Kidney (tissue), 14 donors: Measurements from ENCODE around the gene ARHGEF28. TPM values are rescaled to one million over a fixed set of nuclear protein-coding genes. Genes with fewer than 3 reads are reported as not detected.

Experiments used
- DNase-seq, 5 donors: peaks; one replicate each; pipeline ENCODE4 v3.0.0-alpha.2; 2013 to 2020
- FAIRE-seq: peaks from 2 replicates; lab custom pipeline; 2012; peaks lifted over from hg19 to GRCh38; lab: Jason Lieb, UNC
- H3K27ac ChIP-seq, 2 donors: one replicate each; pipeline ENCODE4 v1.7.0; 2013; ENCODE audit warnings: low read depth in 2 of 2, low read length in 2 of 2, inconsistent platforms in 1 of 2
- H3K27me3 ChIP-seq: one replicate; pipeline ENCODE4 v1.7.1; 2013; ENCODE audit warnings: low read length, inconsistent platforms; ENCODE audit not compliant: control insufficient read depth, insufficient read depth
- H3K36me3 ChIP-seq, 3 donors: one replicate each; pipeline versions ENCODE4 v1.7.0 to v1.7.1; 2013; ENCODE audit warnings: low read length in 3 of 3, control low read depth in 1 of 3, inconsistent platforms in 1 of 3; ENCODE audit not compliant: insufficient read depth in 3 of 3, control insufficient read depth in 2 of 3
- H3K4me1 ChIP-seq, 3 donors: one replicate each; pipeline versions ENCODE4 v1.7.0 to v1.7.1; 2013; ENCODE audit warnings: low read length in 3 of 3, inconsistent platforms in 1 of 3, low read depth in 1 of 3; ENCODE audit not compliant: control insufficient read depth in 2 of 3, insufficient read depth in 2 of 3
- H3K4me3 ChIP-seq, 3 donors: one replicate each; pipeline versions ENCODE4 v1.7.0 to v1.8.1; 2013; ENCODE audit warnings: low read length in 3 of 3, control low read depth in 1 of 3, inconsistent platforms in 1 of 3
- H3K9ac ChIP-seq, 3 donors: one replicate each; pipeline versions ENCODE4 v1.7.0 to v1.7.1; 2013; ENCODE audit warnings: low read length in 3 of 3, control low read depth in 1 of 3, inconsistent platforms in 1 of 3
- H3K9me3 ChIP-seq, 3 donors: one replicate each; pipeline versions ENCODE4 v1.7.0 to v1.7.1; 2013; ENCODE audit warnings: low read length in 3 of 3, control low read depth in 1 of 3, inconsistent platforms in 1 of 3; ENCODE audit not compliant: control insufficient read depth in 2 of 3, insufficient read depth in 1 of 3
- intact Hi-C: fragments of 100-400 bp; cut with DNase I; formaldehyde crosslinking; loops from one replicate; pipeline ENCODE4 v1.11.1; 2022
- polyA plus RNA-seq: library from polyadenylated mRNA; stranded (reverse); fragments of 350-450 nt; fragmentation: Illumina TruSeq; extraction: RNeasy Lipid Tissue Mini Kit (QIAGEN cat#74804); gene quantifications from one replicate; pipeline ENCODE4 v1.2.3, GENCODE V29; 2014; ENCODE audit warnings: low read depth, low replicate concordance; ENCODE audit not compliant: insufficient read depth
- total RNA-seq: library from RNA; stranded (reverse); fragmentation: NEBNext Ultra II Directional; extraction: Animal tissue kit (Norgen Biotek cat#: 25700); gene quantifications from one replicate; pipeline ENCODE4 v1.2.1, GENCODE V29; 2021
- TF ChIP-seq, protein P1 (sequence below): IDR thresholded peaks from 3 replicates; pipeline ENCODE4 v1.5.1; 2012; ENCODE audit warnings: mild to moderate bottlenecking, moderate library complexity, borderline replicate concordance; ENCODE audit not compliant: insufficient read depth; ENCODE audit errors: extremely low read depth
- donor health status: control.
- donor health status: control.
- donor health status: control.
- donor health status: control.
- donor health status: control.
- donor health status: DM: yes; HTN: yes; CAD: no.
- donor health status: Normal renal cell carcinoma (clear cell type).

Gene ARHGEF28
- total and polyA plus RNA-seq, 2 donors from 2014 or later = 21.9 to 66.3 TPM

DNA sequence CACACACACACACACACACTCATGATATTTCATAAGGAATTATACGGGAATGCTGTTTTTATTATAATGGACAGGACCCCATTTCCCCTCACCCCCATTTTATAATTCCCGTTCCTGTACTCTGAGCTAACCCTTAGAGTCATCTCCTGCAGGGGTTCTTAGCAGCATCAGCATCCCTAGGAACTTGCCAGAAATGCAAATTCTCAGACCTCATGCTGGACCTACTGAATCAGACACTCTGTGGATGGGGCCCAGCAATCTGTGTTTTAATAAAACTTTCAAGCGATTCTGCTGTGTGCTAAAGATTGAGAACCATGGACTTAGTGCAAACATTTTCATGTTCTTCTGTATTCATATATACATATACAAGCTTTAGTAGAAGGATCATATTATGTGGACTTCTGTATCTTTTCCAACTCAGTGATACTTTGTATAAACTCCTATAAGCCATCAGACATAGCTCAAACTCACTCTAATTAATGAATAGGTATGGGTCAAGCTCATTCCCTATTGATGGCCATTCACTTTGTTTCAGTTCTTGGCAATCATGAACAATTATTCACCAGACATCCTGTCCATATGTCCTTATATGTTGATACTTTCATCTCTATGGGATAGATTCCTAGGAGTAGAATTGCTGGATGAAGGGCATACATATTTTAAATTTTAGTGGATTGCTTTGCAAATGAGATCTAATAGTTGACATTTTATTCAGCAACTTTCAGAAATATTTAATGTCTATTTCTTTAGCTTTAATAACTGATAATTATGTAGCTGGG is 65.5 kb downstream of the ARHGEF28 start:
- H3K9ac ChIP-seq = no peak overlapping the region
- FAIRE-seq = no peak
- DNase-seq = no peak
- H3K9me3 ChIP-seq = no peaks in the 10 kb centered on the region
- H3K36me3 ChIP-seq = no peaks in the 10 kb centered on the region
- TF ChIP-seq, protein P1, sequence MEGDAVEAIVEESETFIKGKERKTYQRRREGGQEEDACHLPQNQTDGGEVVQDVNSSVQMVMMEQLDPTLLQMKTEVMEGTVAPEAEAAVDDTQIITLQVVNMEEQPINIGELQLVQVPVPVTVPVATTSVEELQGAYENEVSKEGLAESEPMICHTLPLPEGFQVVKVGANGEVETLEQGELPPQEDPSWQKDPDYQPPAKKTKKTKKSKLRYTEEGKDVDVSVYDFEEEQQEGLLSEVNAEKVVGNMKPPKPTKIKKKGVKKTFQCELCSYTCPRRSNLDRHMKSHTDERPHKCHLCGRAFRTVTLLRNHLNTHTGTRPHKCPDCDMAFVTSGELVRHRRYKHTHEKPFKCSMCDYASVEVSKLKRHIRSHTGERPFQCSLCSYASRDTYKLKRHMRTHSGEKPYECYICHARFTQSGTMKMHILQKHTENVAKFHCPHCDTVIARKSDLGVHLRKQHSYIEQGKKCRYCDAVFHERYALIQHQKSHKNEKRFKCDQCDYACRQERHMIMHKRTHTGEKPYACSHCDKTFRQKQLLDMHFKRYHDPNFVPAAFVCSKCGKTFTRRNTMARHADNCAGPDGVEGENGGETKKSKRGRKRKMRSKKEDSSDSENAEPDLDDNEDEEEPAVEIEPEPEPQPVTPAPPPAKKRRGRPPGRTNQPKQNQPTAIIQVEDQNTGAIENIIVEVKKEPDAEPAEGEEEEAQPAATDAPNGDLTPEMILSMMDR = no peak
- no peak overlapping the region for H3K4me3 ChIP-seq
- H3K4me1 ChIP-seq = peaks cover 0 to 9% (median 5%) of the 10 kb centered on the region in 3 donors
- no peaks in the 10 kb centered on the region for H3K27me3 ChIP-seq
- no peak overlapping the region for H3K27ac ChIP-seq
- intact Hi-C loops = no loop called here

DNA sequence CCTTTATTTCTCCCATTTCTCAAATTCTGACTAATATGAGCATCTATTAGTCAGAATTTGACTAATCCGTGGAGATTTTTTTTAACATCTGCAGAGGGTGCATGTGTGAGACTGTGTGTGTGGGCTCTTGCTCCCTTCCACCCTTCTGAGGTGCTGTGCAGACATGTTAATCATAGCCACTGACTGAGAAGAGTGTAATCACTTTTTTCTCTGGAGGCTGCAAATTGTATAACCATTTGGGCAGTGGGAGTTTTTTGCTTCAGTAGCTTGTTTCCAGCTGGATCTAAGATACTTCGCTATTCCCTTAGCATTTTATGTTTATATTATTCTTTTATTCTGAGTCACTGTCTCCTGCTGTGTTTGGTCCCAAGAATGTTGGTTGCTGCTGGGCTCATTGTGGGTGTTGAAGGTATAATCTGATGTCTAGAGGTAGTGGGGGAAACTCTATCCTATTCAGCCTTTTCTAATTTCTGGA is 66.2 kb downstream of the ARHGEF28 start:
- H3K36me3 ChIP-seq = no peaks in the 10 kb centered on the region
- FAIRE-seq (no peak), DNase-seq (no peak)
- intact Hi-C loops = no loop called here
- H3K9ac ChIP-seq = no peak overlapping the region
- no peaks in the 10 kb centered on the region for H3K27me3 ChIP-seq
- TF ChIP-seq, protein P1 = no peak
- peaks cover 0 to 9% (median 5%) of the 10 kb centered on the region in 3 donors for H3K4me1 ChIP-seq
- H3K27ac ChIP-seq = no peak overlapping the region
- H3K9me3 ChIP-seq = no peaks in the 10 kb centered on the region
- H3K4me3 ChIP-seq = no peak overlapping the region

DNA sequence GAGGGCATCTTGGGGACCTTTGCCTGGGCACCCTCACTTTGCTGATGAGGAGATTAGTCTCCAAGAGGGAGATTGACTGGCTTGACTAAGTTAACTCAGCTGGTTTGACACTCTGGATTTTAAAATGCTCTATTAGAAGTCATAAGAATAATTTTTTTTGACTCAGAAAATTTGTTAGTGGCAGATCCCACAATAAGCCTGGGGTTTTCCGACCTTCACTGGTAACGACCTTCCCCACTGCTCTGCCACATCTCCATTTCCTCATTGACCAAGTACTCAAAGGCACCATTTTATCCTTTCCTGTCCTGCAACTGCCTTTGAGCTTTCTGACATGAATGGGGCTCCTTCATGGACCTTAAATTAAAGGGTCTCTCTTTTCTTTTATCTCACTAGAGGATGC is 67.0 kb downstream of the ARHGEF28 start:
- FAIRE-seq (no peak), DNase-seq (no peak)
- Histone ChIP-seq H3K9ac (no peak overlapping the region), H3K4me3 (no peak overlapping the region), H3K36me3 (no peaks in the 10 kb centered on the region), H3K27ac (no peak overlapping the region), H3K27me3 (no peaks in the 10 kb centered on the region), H3K4me1 (peaks cover 0 to 9% (median 5%) of the 10 kb centered on the region in 3 donors), H3K9me3 (no peaks in the 10 kb centered on the region)
- intact Hi-C loops = no loop called here
- TF ChIP-seq, protein P1 = no peak
